ENCODE results near the gene ZNF592.

GRCh38 chr15:84800365-84800806, 52.0 kb downstream of the ZNF592 start:
- TF ChIP-seq CTCF (IDR thresholded peaks at IDR 0.05) (no peak), POLR2A (IDR thresholded peaks at IDR 0.05) (no peak)

Data from heart left ventricle (tissue), 13 donors.